Heart right ventricle (tissue), 16 donors: ENCODE results near the gene METAP1D. TPM values are rescaled to one million over a fixed set of nuclear protein-coding genes. Genes with fewer than 3 reads are reported as not detected.

ENCODE experiments used
- ATAC-seq, 8 donors: fragments of 200-7000 bp; cut with Tn5 transposase; one replicate each; pipeline ENCODE4 v1.9.1; 2020; ENCODE audit warnings: mild to moderate bottlenecking in 8 of 8, moderate library complexity in 8 of 8, moderate number of reproducible peaks in 1 of 8
- DNase-seq, 2 donors: peaks; one replicate each; pipeline ENCODE4 v3.0.0-alpha.2; 2020
- H3K27ac ChIP-seq, 10 donors: fragments of 200-600 bp; sonication (generic) in 2 of 10; one replicate each; pipeline versions ENCODE4 v1.5.0 to v1.8.0; 2020 to 2022; ENCODE audit warnings: mild to moderate bottlenecking in 3 of 10
- H3K27me3 ChIP-seq, 7 donors: fragments of 200-600 bp; one replicate each; pipeline ENCODE4 v1.8.0; 2021 to 2022; ENCODE audit warnings: mild to moderate bottlenecking in 2 of 7
- H3K36me3 ChIP-seq, 9 donors: fragments of 200-600 bp; sonication (generic) in 1 of 9; one replicate each; pipeline versions ENCODE4 v1.5.0 to v1.8.0; 2020 to 2022; ENCODE audit warnings: mild to moderate bottlenecking in 2 of 9
- H3K4me1 ChIP-seq, 9 donors: fragments of 200-600 bp; sonication (generic) in 1 of 9; one replicate each; pipeline versions ENCODE4 v1.5.0 to v1.8.0; 2020 to 2022; ENCODE audit warnings: mild to moderate bottlenecking in 4 of 9
- H3K4me3 ChIP-seq, 10 donors: fragments of 200-600 bp; sonication (generic) in 2 of 10; one replicate each; pipeline versions ENCODE4 v1.5.0 to v1.8.0; 2020 to 2022; ENCODE audit warnings: mild to moderate bottlenecking in 7 of 10, moderate library complexity in 2 of 10
- H3K9me3 ChIP-seq, 11 donors: fragments of 200-600 bp in 10 of 11; sonication (generic) in 2 of 11; one replicate each; pipeline versions ENCODE4 v1.5.0 to v1.8.0; 2013 to 2022; ENCODE audit warnings: mild to moderate bottlenecking in 2 of 11, control low read depth in 1 of 11, moderate library complexity in 1 of 11
- CTCF ChIP-seq, 9 donors: fragments of 200-600 bp; sonication (generic) in 2 of 9; IDR thresholded peaks; one replicate each; pipeline versions ENCODE4 v1.5.0 to v1.8.0; 2021 to 2022; ENCODE audit warnings: antibody characterized with exemption in 9 of 9, mild to moderate bottlenecking in 5 of 9, moderate library complexity in 1 of 9
- WGBS, 2 donors: extraction: QIAGEN DNeasy Blood & Tissue Kit; methylation state at CpG; one replicate each; pipeline ENCODE4 v1.1.7; 2013; ENCODE audit warnings: inconsistent platforms in 1 of 2; 5-methylcytosine and 5-hydroxymethylcytosine counted together
- intact Hi-C, 10 donors: fragments of 100-400 bp; cut with DNase I; formaldehyde crosslinking; loops; one replicate each; pipeline versions ENCODE4 v1.11.1 to v1.14.2; 2022
- polyA plus RNA-seq, 2 donors: library from polyadenylated mRNA; stranded (reverse); fragments of 200-250 nt; gene quantifications; one replicate each; pipeline ENCODE4 v1.2.3, GENCODE V29; 2013
- total RNA-seq, 10 donors: library from RNA; stranded (reverse); fragmentation: NEBNext Ultra II Directional in 3 of 10; extraction: Animal tissue kit (Norgen Biotek cat#: 25700) in 3 of 10; gene quantifications; one replicate each; pipeline versions ENCODE4 v1.2.1 to v1.2.4, GENCODE V29; 2021 to 2023
- donor health status: Arrhythmogenic right ventricular cardiomyopathy.
- donor health status: ischemic (EF 13 %, LVEDD 7.1; RV severe dilation, severe dysfunction).
- donor health status: healthy with polysubstance abuse.
- donor health status: DM: no; HTN: yes; CAD: no.
- donor health status: DM: no; HTN: no; CAD: no.
- donor health status: ischemic (EF 25% LVEDD 6.9; RV normal size, moderate dysfunction).
- donor health status: ischemic (EF 25% LVEDD 5.7; RV mildly dilated, moderate dysfunction).
- donor health status: healthy.
- donor health status: DM: yes; HTN: yes; CAD: no.
- donor health status: Ischemic cardiomyopathy.
- donor health status: ischemic (EF 35%, LVEDD 5.7; RV mildly dilated, moderate dysfunction).
- donor health status: nonischemic (EF 11% LVEDD 7.7; RV severe dilation, severe dysfunction).
- donor health status: DM: yes; HTN: yes; CAD: no.
- donor health status: PGD.
- donor health status: ischemic (EF 29% LVEDD 5.4; RV normal size, mild dysfunction).
- donor health status: nonischemic (EF 23%, LVEDD 6.1; RV moderate dilation, normal function).

The METAP1D gene
- total and polyA plus RNA-seq, 12 donors = 3.4 to 8.3 (median 6.1) TPM

GRCh38 chr2:172088245-172089004 lies 88.7 kb downstream of the METAP1D start:
- DNase-seq (peak in 1 of 2 donors; percentile 6), ATAC-seq (no peak)
- TF ChIP-seq CTCF (IDR thresholded peaks at IDR 0.05) = peak in 1 of 9 donors; percentile 8
- Histone ChIP-seq H3K36me3 (peaks cover 0 to 7% (median 0%) of the 10 kb centered on the region in 9 donors), H3K4me3 (no peak overlapping the region), H3K9me3 (no peaks in the 10 kb centered on the region), H3K27me3 (peaks cover 89 to 100% (median 100%) of the 10 kb centered on the region in 7 donors), H3K4me1 (peaks cover 10 to 58% (median 32%) of the 10 kb centered on the region in 9 donors), H3K27ac (no peak overlapping the region)
- intact Hi-C loops = no loop called here
- WGBS, 2 donors = 9 to 12% methylated on average over 37 of the region's 37 CpGs

GRCh38 chr2:172089005-172089504 lies 89.3 kb downstream of the METAP1D start:
- 13 to 21% methylated on average over 10 of the region's 10 CpGs for WGBS, 2 donors
- peaks cover 0 to 7% (median 0%) of the 10 kb centered on the region in 9 donors for H3K36me3 ChIP-seq
- ATAC-seq (no peak), DNase-seq (no peak)
- peaks cover 94 to 100% (median 100%) of the 10 kb centered on the region in 7 donors for H3K27me3 ChIP-seq
- H3K9me3 ChIP-seq = no peaks in the 10 kb centered on the region
- no peak overlapping the region for H3K4me3 ChIP-seq
- TF ChIP-seq CTCF (IDR thresholded peaks at IDR 0.05) = no peak
- intact Hi-C loops = no loop called here
- H3K27ac ChIP-seq = no peak overlapping the region
- H3K4me1 ChIP-seq = peaks cover 10 to 58% (median 32%) of the 10 kb centered on the region in 9 donors

GRCh38 chr2:172089633-172090032 lies 89.9 kb downstream of the METAP1D start:
- Histone ChIP-seq H3K9me3 (no peaks in the 10 kb centered on the region), H3K36me3 (peaks cover 0 to 7% (median 0%) of the 10 kb centered on the region in 9 donors), H3K4me3 (no peak overlapping the region), H3K27ac (no peak overlapping the region), H3K4me1 (peaks cover 9 to 58% (median 32%) of the 10 kb centered on the region in 9 donors), H3K27me3 (peaks cover 94 to 100% (median 100%) of the 10 kb centered on the region in 7 donors)
- intact Hi-C loops = no loop called here
- ATAC-seq (no peak), DNase-seq (no peak)
- WGBS, 2 donors = 24 to 38% methylated on average over 7 of the region's 7 CpGs
- TF ChIP-seq CTCF (IDR thresholded peaks at IDR 0.05) = no peak

GRCh38 chr2:172090044-172090961 lies 90.5 kb downstream of the METAP1D start:
- peaks cover 0 to 7% (median 0%) of the 10 kb centered on the region in 9 donors for H3K36me3 ChIP-seq
- no peak overlapping the region for H3K4me3 ChIP-seq
- peaks cover 9 to 58% (median 33%) of the 10 kb centered on the region in 9 donors for H3K4me1 ChIP-seq
- intact Hi-C loops = no loop called here
- H3K9me3 ChIP-seq = no peaks in the 10 kb centered on the region
- TF ChIP-seq CTCF (IDR thresholded peaks at IDR 0.05) = no peak
- DNase-seq (peak in 1 of 2 donors; percentile 8), ATAC-seq (no peak)
- 8 to 11% methylated on average over 39 of the region's 39 CpGs for WGBS, 2 donors
- H3K27ac ChIP-seq = no peak overlapping the region
- peaks cover 94 to 100% (median 100%) of the 10 kb centered on the region in 7 donors for H3K27me3 ChIP-seq
